Cardiac fibroblast (primary cell): ENCODE measurements around the gene NHS.
A peak's percentile ranks its signal among the peaks of the same experiment; 100 is the strongest.
"Not testable (repeated sequence)": the region's sequence is repeated elsewhere in the genome, so short reads cannot be mapped to it uniquely, and the experiment has no call there.

Experiments used
- DNase-seq, 2 donors: peaks; one replicate each; pipeline versions ENCODE4 v3.0.0 to v3.0.0-alpha.2; 2010; ENCODE audit warnings: low read depth in 2 of 2
- H3K4me3 ChIP-seq, 2 donors: replicated peaks in 1 of 2; 1 replicate in 1 of 2; 2 replicates in 1 of 2; pipeline ENCODE4 v1.5.1; 2011; ENCODE audit warnings: low read depth in 2 of 2, low read length in 2 of 2, mild to moderate bottlenecking in 2 of 2, moderate library complexity in 1 of 2
- TF ChIP-seq, protein P1 (sequence below): IDR thresholded peaks from one replicate; pipeline ENCODE4 v1.5.1; 2011; ENCODE audit warnings: low read depth, mild to moderate bottlenecking, low read length, inconsistent platforms

Gene NHS

DNA sequence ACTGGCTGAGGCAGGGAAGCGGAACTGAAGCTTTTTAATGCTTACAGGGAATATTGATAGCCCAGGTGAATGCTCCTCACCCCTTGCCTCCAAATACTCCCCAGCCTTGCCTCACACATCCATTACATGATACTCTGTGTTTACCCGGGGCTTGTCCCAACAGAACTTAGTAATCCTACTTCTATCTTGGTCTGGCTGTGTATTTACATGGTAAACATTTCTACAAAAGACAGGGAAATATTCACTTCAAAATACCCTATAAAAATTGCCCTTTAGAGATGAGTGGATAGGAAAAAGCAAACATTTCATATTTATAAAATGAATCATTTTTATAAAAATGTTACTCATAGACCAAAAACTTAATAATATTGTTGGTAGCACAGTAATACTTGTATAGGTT is 120.1 kb downstream of the NHS start:
- TF ChIP-seq, protein P1, sequence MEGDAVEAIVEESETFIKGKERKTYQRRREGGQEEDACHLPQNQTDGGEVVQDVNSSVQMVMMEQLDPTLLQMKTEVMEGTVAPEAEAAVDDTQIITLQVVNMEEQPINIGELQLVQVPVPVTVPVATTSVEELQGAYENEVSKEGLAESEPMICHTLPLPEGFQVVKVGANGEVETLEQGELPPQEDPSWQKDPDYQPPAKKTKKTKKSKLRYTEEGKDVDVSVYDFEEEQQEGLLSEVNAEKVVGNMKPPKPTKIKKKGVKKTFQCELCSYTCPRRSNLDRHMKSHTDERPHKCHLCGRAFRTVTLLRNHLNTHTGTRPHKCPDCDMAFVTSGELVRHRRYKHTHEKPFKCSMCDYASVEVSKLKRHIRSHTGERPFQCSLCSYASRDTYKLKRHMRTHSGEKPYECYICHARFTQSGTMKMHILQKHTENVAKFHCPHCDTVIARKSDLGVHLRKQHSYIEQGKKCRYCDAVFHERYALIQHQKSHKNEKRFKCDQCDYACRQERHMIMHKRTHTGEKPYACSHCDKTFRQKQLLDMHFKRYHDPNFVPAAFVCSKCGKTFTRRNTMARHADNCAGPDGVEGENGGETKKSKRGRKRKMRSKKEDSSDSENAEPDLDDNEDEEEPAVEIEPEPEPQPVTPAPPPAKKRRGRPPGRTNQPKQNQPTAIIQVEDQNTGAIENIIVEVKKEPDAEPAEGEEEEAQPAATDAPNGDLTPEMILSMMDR, result no peak
- H3K4me3 ChIP-seq, result no peak overlapping the region
- DNase-seq, result peak in 1 of 2 donors; percentile 9

DNA sequence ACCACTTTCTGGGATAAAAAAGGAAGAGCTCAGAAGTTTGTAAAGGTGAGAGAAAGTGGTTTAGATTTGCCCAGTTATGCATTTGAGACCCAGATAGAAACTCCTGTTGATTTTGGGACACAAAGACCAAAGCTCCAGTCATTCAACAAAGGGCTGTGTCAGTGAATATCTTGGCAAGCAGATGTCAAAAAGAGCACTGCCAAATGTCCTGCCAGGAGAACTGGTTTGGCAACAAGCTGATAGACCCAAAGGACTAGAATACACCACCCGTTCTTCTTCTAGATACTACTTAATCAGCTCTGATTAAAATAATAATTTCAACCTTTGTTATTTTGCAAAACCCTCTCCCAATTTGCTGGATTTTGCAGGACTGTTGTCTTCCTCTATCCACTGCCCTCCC is 121.4 kb downstream of the NHS start:
- TF ChIP-seq, protein P1, result no peak
- no peak overlapping the region for H3K4me3 ChIP-seq

DNA sequence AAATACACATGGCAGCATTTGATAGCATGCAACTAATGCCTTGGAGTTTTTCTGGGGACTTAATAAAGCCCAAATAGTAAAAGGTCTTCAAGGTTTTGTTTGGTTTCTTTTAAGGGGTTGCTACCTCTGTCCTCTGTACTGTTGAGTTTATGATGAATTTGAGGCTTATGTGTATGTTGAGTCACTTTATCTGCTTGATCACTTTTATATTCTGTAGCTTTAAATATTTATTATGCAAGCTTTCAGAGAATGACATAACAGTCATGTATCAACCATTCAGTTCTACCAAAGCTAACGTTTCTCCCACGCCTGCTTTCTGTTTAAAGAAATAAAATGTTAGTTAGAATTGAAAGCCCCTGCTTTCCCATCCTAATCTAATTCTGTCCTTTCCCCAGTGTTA is 122.2 kb downstream of the NHS start:
- H3K4me3 ChIP-seq, result no peak overlapping the region
- no peak for DNase-seq
- TF ChIP-seq, protein P1, result no peak

More for the DNA sequence above, 121.4 kb downstream of the NHS start:
- DNase-seq, result no peak

DNA sequence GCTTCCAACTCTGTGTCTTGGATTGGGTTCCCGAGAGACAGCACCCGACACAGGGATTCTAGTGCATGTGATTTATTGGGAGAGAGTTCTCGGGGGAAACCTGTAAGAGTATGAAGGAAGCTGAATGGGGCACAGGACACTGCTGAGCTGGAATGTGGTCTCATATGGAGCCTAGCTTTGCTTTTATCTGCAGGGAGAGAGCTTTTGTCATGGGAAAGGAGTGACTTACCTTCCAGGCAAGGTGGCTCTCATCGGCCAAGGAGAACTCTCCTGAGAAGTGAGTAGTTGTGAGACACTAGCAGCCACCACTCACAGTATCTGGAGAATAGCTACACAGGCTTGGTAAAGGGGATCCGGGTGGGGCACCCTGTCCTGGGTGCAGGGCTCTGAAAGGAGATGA is 124.5 kb downstream of the NHS start:
- TF ChIP-seq, protein P1, result no peak
- no peak overlapping the region for H3K4me3 ChIP-seq

DNA sequence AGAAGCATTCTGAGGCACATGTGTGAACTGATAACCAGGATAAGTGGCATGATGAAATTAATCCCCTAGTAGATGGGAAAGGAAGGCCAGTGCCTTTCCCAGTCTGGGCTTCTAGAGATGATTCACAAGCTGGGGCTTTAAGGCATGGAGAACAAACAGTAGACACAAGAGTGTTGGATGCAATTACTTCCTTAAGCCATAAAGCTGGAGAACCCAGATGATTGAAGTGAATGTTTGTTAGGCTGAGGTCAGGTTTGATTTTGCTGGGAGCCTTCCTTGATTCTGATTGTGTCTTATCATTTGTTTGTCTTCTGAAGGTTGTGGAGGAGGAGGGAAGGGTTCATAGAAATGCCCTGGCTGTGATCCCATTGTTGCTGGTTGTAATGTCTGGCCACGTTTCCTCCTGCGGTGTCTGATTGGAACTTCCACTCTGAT is 125.2 kb downstream of the NHS start:
- H3K4me3 ChIP-seq, result no peak overlapping the region
- TF ChIP-seq, protein P1, result no peak
- DNase-seq, result peak in 1 of 2 donors; percentile 50

More for the DNA sequence above, 124.5 kb downstream of the NHS start:
- no peak for DNase-seq

DNA sequence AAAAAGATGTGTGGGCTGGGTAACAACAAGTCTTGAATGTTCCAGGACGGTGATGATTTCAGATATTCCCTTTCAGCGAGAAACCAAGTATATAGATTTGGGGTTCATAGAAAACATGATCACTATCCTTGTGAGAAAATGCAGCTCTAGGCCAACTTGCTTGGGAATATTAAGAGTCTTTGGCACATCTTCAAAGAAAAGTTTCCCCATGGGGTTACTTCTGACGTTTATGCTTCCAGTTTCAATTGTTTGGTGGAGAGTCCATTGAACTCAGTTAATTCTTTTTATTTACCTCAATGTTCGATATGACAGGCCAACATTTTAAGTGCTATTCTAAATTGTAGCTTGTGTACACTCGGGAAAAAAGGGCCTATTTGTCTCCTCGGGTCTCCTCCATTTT is 126.7 kb downstream of the NHS start:
- DNase-seq, result peak in 1 of 2 donors; percentile 18
- H3K4me3 ChIP-seq, result no peak overlapping the region
- TF ChIP-seq, protein P1, result no peak

DNA sequence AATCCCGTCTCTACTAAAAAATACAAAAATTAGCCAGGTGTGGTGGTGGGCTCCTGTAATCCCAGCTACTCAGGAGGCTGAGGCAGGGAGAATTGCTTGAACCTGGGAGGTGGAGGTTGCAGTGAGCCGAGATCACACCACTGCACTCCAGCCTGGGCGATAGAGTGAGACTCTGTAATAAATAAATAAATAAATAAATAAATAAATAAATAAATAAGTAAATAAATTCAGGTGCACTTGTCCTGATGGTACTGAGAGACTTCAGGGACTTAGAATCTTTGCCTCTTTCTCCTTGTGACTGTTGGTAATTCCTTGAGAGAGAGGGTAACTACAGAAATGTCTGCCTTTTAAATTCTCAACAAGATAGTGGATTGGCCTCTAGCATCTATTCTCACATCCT is 131.4 kb downstream of the NHS start:
- H3K4me3 ChIP-seq, DNase-seq: not testable (repeated sequence)
